GM19099 (cell line): ENCODE results near the gene ITFG2.
A peak's percentile ranks its signal among the peaks of the same experiment; 100 is the strongest.

ENCODE experiments used
- POLR2A ChIP-seq: IDR thresholded peaks from 3 replicates; pipeline ENCODE4 v1.6.1; 2011; ENCODE audit warnings: low read depth; ENCODE audit not compliant: insufficient read length; ENCODE audit errors: extremely low read depth

ITFG2 gene

DNA sequence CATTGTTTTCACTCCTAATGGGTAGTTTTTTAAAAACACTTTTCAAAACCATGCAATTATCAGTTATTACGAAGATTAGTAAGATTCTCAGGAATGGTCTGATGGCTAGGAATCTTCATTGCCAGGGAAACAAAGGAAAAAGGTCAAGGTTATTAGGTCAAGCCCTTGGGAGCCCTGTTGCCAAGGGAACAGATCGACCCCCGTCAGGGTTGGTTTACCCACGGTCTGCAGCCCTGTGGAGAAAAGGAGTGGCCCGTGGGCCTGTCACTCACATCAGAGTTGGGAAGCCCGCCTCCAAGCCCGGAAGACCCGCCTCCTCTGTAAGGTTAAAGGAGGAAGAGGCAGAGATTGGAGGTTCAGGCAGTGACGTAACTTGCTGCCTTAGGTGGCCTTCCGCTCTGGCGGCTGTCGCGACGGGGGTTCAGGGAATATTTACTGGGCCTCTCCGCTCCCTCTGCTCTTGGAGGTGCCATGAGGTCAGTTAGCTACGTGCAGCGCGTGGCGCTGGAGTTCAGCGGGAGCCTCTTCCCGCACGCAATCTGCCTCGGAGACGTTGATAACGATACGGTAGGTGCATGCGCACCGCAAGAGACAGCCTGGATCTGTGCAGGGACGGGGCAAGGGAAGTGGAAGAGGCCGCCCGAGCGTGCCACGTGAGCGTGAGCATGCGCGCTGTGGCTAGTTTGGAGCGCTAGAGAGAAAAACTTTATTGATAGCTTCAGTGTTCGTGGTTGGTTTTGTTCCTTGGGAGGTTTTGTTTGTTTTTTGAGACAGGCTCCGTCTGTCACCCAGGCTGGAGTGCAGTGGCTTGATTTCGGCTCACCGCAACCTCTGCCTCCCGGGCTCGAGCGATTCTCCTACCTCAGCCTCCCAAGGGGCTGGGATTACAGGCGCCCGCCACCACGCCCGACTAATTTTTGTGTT, at the start of gene ITFG2:
ITFG2 (plus strand) TSS at position 379 of the 924 bp plus-strand sequence; CDS start at position 472, 93 bp downstream.
- TF ChIP-seq POLR2A, result peak; percentile 97

DNA sequence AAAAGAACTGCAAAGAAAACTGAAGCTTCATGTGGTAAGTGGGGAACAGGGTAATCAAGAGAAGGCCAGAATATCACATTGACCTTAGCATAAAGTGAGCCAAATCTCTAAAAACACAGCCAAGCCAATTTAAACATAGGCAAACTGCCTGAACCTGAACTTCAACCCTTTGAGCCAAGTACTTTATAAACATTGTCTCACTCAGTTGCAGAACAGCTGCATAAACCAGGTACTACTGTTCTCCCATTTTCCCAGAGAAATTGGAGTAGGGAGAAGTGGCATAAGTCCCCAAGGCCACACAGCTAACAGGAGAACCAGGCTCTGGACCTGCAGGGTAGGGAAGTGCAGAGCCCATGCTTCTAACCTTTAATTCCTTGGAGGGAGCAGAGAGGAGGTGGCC, 48.1 kb upstream of the ITFG2 start:
- no peak for TF ChIP-seq POLR2A

DNA sequence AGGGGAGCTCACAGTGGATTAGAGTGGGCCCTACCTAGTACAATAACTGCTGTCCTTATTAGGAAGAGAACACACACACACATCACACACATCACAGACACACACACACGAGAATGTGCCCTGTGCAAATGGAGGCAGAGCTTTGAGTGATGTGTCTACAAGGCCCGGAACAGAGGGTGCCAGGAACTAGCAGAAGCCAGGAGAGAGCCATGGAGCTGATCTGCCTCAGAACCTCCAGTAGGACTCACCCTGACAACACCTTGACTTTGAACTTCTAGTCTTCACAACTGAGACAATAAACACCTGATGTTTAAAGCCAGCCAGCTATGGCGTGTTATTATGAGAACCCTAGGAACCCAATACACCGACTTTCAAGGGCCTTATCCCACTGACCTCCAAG, 47.4 kb upstream of the ITFG2 start:
- no peak for TF ChIP-seq POLR2A

DNA sequence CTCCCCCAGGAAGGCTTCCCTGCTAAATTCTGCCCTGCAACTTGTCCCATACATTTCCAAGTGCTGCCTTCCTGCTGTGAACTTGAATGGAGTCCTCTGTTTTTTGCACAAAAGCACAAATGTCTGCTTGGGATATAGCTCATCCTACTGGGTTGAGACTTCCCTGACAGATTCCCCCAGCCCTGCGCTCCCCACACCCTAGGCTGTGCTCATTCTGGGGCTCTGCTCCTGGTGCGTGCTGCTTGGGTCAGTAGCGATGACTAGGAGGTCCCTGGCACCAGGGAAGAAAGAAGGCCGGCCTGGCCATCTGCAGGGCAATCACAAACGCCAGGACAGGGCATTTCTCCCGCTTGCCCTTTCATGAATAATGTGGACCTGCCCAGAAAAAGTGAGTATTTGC, 46.9 kb upstream of the ITFG2 start:
- TF ChIP-seq POLR2A, result no peak

DNA sequence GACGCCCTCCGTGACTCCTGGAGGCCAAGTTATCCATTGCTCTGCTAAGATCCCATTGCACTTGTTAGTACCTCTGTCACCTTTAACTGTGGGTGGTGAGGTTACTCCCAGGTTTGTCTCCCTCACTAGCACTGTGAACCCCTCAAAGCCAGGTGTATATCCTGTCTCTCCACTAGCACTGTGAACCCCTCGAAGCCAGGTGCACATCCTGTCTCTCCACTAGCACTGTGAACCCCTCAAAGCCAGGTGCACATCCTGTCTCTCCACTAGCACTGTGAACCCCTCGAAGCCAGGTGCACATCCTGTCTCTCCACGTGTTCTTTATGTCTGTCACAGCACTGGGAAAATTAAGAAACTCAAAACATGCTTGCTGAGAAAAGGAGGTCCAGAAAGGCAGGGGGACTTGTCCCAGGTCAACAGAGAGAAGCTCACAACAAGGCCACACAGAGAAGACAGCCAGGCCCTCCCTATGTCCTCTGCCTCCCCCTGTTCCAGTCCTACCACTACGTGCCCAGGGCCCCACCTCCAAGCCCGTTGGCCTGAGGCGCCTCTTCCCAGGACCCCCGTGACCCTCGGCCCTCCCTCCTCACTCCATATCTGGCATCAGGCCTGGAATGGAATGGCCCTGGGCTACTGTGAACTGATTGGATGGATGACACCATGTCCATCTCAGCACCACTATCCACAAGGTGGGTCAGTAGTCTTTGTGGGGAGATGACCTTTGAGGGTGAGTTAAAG, 44.1 kb upstream of the ITFG2 start:
- TF ChIP-seq POLR2A, result no peak

DNA sequence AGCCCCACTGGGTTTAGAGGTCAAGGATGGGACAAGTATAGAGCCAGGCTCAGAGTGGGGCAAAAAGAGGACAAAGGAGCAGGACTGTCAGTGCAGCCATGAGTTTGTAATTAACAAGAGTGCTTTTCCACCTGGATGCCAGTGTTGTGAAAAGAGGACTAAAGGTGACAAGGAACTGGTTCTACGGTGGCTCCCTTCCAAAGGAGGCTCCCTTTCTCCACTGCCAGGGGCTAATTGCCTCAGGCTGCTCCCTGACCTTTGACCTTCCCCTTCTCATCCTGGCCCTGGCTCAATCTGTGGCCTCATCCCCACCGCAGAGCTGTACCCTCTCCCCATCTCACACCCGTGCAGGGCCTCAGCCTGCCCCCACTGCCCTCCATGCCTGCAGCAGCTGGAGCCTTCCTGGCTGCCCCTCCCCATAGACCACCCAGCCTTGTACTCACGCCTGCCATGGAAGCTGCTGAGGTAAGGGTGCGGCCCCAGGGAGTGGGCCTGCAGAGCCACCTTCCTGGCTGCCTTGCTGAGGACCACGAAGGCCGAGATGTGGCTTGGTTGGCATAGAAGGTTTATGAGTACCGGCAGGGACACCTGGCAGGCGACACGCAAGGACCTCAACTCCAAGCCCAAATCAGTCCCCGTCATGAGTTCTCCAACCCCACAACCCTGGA, 42.5 kb upstream of the ITFG2 start:
- no peak for TF ChIP-seq POLR2A

- no peak for TF ChIP-seq POLR2A
These were observed 40.1 kb upstream of the ITFG2 start for GRCh38 chr12:2772370-2772769.

GRCh38 chr12:2773199-2773875, 39.1 kb upstream of the ITFG2 start:
- no peak for TF ChIP-seq POLR2A

DNA sequence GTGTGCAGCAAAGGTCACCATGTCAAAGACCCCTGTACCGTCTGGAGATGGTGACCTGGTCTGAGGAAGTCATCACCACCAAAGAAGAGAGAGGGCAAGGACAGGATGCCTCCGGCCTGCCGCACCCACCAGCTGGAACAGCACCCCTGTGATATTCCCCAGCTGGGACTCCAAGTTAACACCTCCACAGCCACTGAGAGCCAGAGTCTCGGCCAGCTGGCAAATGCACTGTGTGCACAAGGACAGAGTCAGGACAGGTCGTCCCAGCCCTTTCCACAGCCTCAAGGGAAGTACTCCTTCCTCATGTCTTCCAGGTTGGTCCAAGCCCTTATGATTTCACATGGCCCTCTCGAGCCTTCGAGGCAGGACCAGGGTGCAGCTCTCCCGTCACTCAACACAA, 37.0 kb upstream of the ITFG2 start:
- TF ChIP-seq POLR2A, result no peak

GRCh38 chr12:2776129-2776806, 36.2 kb upstream of the ITFG2 start:
- TF ChIP-seq POLR2A, result no peak

DNA sequence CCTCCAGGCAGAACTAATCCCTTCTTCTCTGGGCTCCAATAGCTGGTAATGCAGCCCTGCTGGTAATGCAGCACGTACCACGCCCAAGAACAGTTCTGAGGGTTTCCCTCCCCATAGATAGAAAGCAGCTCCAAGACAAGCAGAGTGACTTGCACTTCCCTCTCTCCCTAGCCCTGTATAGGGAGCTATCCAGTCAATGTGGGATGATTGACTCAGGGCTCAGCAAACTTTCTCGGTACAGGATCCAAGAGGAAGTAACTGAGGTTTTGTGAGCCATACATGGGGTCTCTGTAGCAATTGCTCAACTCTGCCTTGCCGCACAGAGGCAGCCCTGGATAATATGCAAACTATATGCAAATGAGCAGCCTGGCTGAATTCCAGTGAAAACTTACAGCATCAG, 33.2 kb upstream of the ITFG2 start:
- no peak for TF ChIP-seq POLR2A

- no peak for TF ChIP-seq POLR2A
These were observed 28.4 kb upstream of the ITFG2 start for GRCh38 chr12:2783936-2784600.

- TF ChIP-seq POLR2A, result no peak
These were observed 27.5 kb upstream of the ITFG2 start for GRCh38 chr12:2785017-2785416.

DNA sequence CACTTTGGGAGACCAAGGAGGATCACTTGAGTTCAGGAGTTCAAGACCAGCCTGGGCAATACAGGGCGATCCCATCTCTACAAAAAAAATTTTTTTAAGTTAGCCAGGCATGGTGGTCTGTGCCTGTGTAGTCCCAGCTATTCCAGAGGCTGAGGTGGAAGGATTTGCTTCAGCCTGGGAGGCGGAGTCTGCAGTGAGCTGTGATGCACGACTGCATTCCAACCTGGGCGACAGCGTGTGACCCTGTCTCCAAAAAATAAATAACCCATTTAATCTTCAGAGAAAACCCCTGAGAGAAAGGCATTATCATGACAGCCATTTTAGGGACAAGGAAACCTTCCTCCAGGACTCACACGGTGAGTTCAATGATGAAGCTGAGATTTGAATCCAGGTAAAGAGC, 21.4 kb upstream of the ITFG2 start:
- no peak for TF ChIP-seq POLR2A
